HG03342 (cell line): ENCODE data around the gene FES.
"Not testable (repeated sequence)": the region's sequence is repeated elsewhere in the genome, so short reads cannot be mapped to it uniquely, and the experiment has no call there.

Experiments used
- ATAC-seq: cut with Tn5 transposase; IDR thresholded peaks from one replicate; pipeline ENCODE4 v1.9.1; 2021; ENCODE audit warnings: mild to moderate bottlenecking, moderate library complexity; ENCODE audit not compliant: unreplicated experiment

Gene FES

GRCh38 chr15:90928106-90928505, 43.8 kb downstream of the FES start:
- not testable (repeated sequence) for ATAC-seq

- no peak for ATAC-seq
These were observed 45.1 kb downstream of the FES start for GRCh38 chr15:90929246-90930019.

GRCh38 chr15:90930861-90931574, 46.7 kb downstream of the FES start:
- no peak for ATAC-seq

GRCh38 chr15:90931575-90931827, 47.2 kb downstream of the FES start:
- ATAC-seq, result no peak

- peak; percentile 46 for ATAC-seq
These were observed 47.7 kb downstream of the FES start, which contains the start of gene HDDC3 for GRCh38 chr15:90931828-90932659. Gene HDDC3, minus strand, starts transcription at chr15:90932549. Its CDS starts 9 bp downstream, at chr15:90932540.

GRCh38 chr15:90932660-90932991, 48.3 kb downstream of the FES start:
- ATAC-seq, result no peak

- ATAC-seq, result no peak
These were observed 49.0 kb downstream of the FES start for GRCh38 chr15:90933301-90933700.

GRCh38 chr15:90934256-90934948, 50.1 kb downstream of the FES start:
- ATAC-seq, result peak; percentile 31

GRCh38 chr15:90934949-90935751, 50.8 kb downstream of the FES start, which contains the start of gene UNC45A:
Gene UNC45A, plus strand, starts transcription at chr15:90935285. Its CDS starts 40 bp downstream, at chr15:90935325.
- ATAC-seq, result peak; percentile 57

GRCh38 chr15:90936823-90937222, 52.5 kb downstream of the FES start:
- no peak for ATAC-seq

- ATAC-seq, result no peak
These were observed 54.0 kb downstream of the FES start for GRCh38 chr15:90938261-90938660.

- no peak for ATAC-seq
These were observed 55.5 kb downstream of the FES start for GRCh38 chr15:90939756-90940155.

- ATAC-seq, result no peak
These were observed 56.7 kb downstream of the FES start for GRCh38 chr15:90941038-90941437.

- ATAC-seq, result no peak
These were observed 58.2 kb downstream of the FES start for GRCh38 chr15:90942354-90943120.

GRCh38 chr15:90945091-90945490, 60.8 kb downstream of the FES start:
- no peak for ATAC-seq
